ENCODE measurements around the gene PCDHGA12. TPM values are rescaled to one million over a fixed set of nuclear protein-coding genes. Genes with fewer than 3 reads are reported as not detected.
A peak's percentile ranks its signal among the peaks of the same experiment; 100 is the strongest.

PCDHGA12 gene
- total RNA-seq (1 to 10 TPM in 4 of 5 donors, under 1 TPM in 1; 0.58 to 7.4 (median 5.4) TPM), polyA plus RNA-seq (under 1 TPM in 2 of 3 donors, not detected in 1; 0.12 to 0.20 TPM)
- long read RNA-seq, donor 1, full-length matches to known transcripts: 3 of 3 reads
- long read RNA-seq, donor 1, partial matches to known transcripts: 0 of 3 reads
- long read RNA-seq, donor 1, other reads (novel, unspliced or antisense): 0 of 3 reads
- long read RNA-seq, donor 2: 0 reads
- long read RNA-seq, donor 3: 0 reads
- long read RNA-seq, donor 4, full-length matches to known transcripts: 1 of 1 reads
- long read RNA-seq, donor 4, partial matches to known transcripts: 0 of 1 reads
- long read RNA-seq, donor 4, other reads (novel, unspliced or antisense): 0 of 1 reads
- long read RNA-seq, donor 5, full-length matches to known transcripts: 1 of 1 reads
- long read RNA-seq, donor 5, partial matches to known transcripts: 0 of 1 reads
- long read RNA-seq, donor 5, other reads (novel, unspliced or antisense): 0 of 1 reads
- long read RNA-seq, donor 6, full-length matches to known transcripts: 1 of 1 reads
- long read RNA-seq, donor 6, partial matches to known transcripts: 0 of 1 reads
- long read RNA-seq, donor 6, other reads (novel, unspliced or antisense): 0 of 1 reads
- long read RNA-seq, donor 7, full-length matches to known transcripts: 3 of 3 reads
- long read RNA-seq, donor 7, partial matches to known transcripts: 0 of 3 reads
- long read RNA-seq, donor 7, other reads (novel, unspliced or antisense): 0 of 3 reads
- long read RNA-seq, donor 8, full-length matches to known transcripts: 1 of 1 reads
- long read RNA-seq, donor 8, partial matches to known transcripts: 0 of 1 reads
- long read RNA-seq, donor 8, other reads (novel, unspliced or antisense): 0 of 1 reads
- long read RNA-seq, donor 9, partial matches to known transcripts: 0 of 1 reads
- long read RNA-seq, donor 9, other reads (novel, unspliced or antisense): 0 of 1 reads
- long read RNA-seq, donor 10, partial matches to known transcripts: 0 of 1 reads
- long read RNA-seq, donor 10, other reads (novel, unspliced or antisense): 0 of 1 reads

- 10 to 20% (median 13%) methylated on average over 33 of the region's 33 CpGs for WGBS, 5 donors
- Histone ChIP-seq H3K4me3 (peak within 1 kb of the TSS; percentile 20 to 34 (median 29)), H3K27me3 (peaks cover 0 to 71% (median 12%) of the 10 kb centered on the region in 3 donors), H3K4me1 (peaks cover 0 to 10% (median 0%) of the 10 kb centered on the region in 4 donors), H3K9me3 (peaks cover 64 to 100% (median 97%) of the 10 kb centered on the region in 4 donors), H3K27ac (no peak within 1 kb of the TSS), H3K36me3 (peaks cover 0 to 24% (median 8%) of the 10 kb centered on the region in 4 donors)
- intact Hi-C loops (cut with DNase I; ENCODE audit: low total_unique reads): no loop called here
- peak in 1 of 2 donors; percentile 54 for DNase-seq
- TF ChIP-seq EP300 (IDR thresholded peaks at IDR 0.05) (no peak), CTCF (IDR thresholded peaks at IDR 0.05) (no peak), POLR2A (IDR thresholded peaks at IDR 0.05) (no peak), POLR2AphosphoS5 (IDR thresholded peaks at IDR 0.05) (no peak)
Measured at GRCh38 chr5:141430332-141431113, at the start of gene PCDHGA12. Gene PCDHGA12 (plus strand): TSS chr5:141430507. CDS start chr5:141430760, 253 bp downstream.

GRCh38 chr5:141382469-141383294 is 47.6 kb upstream of the PCDHGA12 start, which contains the start of gene PCDHGA7:
Gene PCDHGA7 (plus strand): TSS chr5:141382742. CDS start chr5:141382900, 158 bp downstream.
- TF ChIP-seq POLR2AphosphoS5 (IDR thresholded peaks at IDR 0.05): no peak
- no peak for TF ChIP-seq EP300 (IDR thresholded peaks at IDR 0.05)
- no peak for TF ChIP-seq CTCF (IDR thresholded peaks at IDR 0.05)
- TF ChIP-seq POLR2A (IDR thresholded peaks at IDR 0.05): no peak
- WGBS, 5 donors: 13 to 20% (median 18%) methylated on average over 31 to 37 of the region's 37 CpGs
- Histone ChIP-seq H3K9me3 (peaks cover 34 to 99% (median 88%) of the 10 kb centered on the region in 4 donors), H3K27me3 (peaks cover 0 to 70% (median 5%) of the 10 kb centered on the region in 3 donors), H3K36me3 (no peaks in the 10 kb centered on the region), H3K4me1 (no peaks in the 10 kb centered on the region), H3K27ac (no peak within 1 kb of the TSS), H3K4me3 (peak within 1 kb of the TSS in 2 of 4 donors; percentile 8 to 16)
- no peak for DNase-seq
- intact Hi-C loops (cut with DNase I; ENCODE audit: low total_unique reads): no loop called here

DNA sequence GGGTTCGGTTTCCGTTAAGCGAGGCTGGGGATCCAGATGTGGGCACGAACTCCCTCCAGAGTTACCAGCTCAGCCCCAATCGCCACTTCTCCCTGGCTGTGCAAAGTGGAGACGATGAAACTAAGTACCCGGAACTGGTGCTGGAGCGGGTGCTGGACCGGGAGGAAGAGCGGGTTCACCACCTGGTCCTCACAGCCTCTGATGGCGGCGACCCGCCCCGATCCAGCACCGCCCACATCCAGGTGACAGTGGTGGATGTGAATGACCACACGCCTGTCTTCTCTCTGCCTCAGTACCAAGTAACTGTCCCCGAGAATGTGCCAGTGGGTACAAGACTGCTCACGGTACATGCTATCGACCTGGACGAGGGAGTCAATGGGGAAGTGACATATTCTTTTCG is 47.0 kb upstream of the PCDHGA12 start:
- Histone ChIP-seq H3K36me3 (no peaks in the 10 kb centered on the region), H3K4me3 (peak overlapping the region in 1 of 4 donors; percentile 8), H3K9me3 (peaks cover 35 to 95% (median 85%) of the 10 kb centered on the region in 4 donors), H3K27ac (no peak overlapping the region), H3K27me3 (peaks cover 0 to 66% (median 5%) of the 10 kb centered on the region in 3 donors), H3K4me1 (no peaks in the 10 kb centered on the region)
- 33 to 55% (median 36%) methylated on average over 14 to 21 of the region's 21 CpGs for WGBS, 5 donors
- no peak for TF ChIP-seq CTCF (IDR thresholded peaks at IDR 0.05)
- TF ChIP-seq EP300 (IDR thresholded peaks at IDR 0.05): no peak
- no peak for TF ChIP-seq POLR2A (IDR thresholded peaks at IDR 0.05)
- TF ChIP-seq POLR2AphosphoS5 (IDR thresholded peaks at IDR 0.05): no peak
- intact Hi-C loops (cut with DNase I; ENCODE audit: low total_unique reads): no loop called here
- no peak for DNase-seq
